ENCODE data around the gene ILK.

- TF ChIP-seq CTCF (IDR thresholded peaks at IDR 0.05; ENCODE audit: insufficient read depth, low read length, poor library complexity, severe bottlenecking) (no peak), EZH2phosphoT487 (conservative IDR thresholded peaks at IDR 0.05; ENCODE audit: low read length) (no peak)
Observed at GRCh38 chr11:6599449-6599848, 4.1 kb upstream of the ILK start.
